PC-9 (cell line): ENCODE data around the gene WFIKKN1. TPM values are rescaled to one million over a fixed set of nuclear protein-coding genes. Genes with fewer than 3 reads are reported as not detected.

Source experiments
- BruUV-seq: library from RNA; stranded (reverse); fragments of 400-500 nt; replicated peaks from 2 replicates; lab custom pipeline; 2021; lab: Mats Ljungman, UMichigan
- CTCF ChIA-PET: fragments of 300-600 bp; sonication (Branson Sonifier 250); formaldehyde crosslinking; loops from one replicate; lab custom pipeline; 2022; ENCODE audit warnings: antibody characterized with exemption; lab: Charles Lee
- POLR2A ChIA-PET: fragments of 300-600 bp; sonication (Branson Sonifier 250); formaldehyde crosslinking; loops from one replicate; lab custom pipeline; 2022; ENCODE audit warnings: antibody characterized with exemption; ENCODE audit not compliant: unreplicated experiment; lab: Charles Lee
- DNase-seq, 2 experiments: peaks; one replicate each; pipeline versions ENCODE4 v3.0.0 to v3.0.0-alpha.2; 2015 to 2022; ENCODE audit warnings: mixed read lengths in 1 of 2
- H2AFZ ChIP-seq: fragments of 200-600 bp; sonication (generic); 2 replicates; pipeline ENCODE4 v1.8.1; 2017; ENCODE audit warnings: antibody characterized with exemption
- H3F3A ChIP-seq: fragments of 200-600 bp; sonication (generic); 2 replicates; pipeline ENCODE4 v1.8.1; 2017; ENCODE audit warnings: antibody characterized with exemption, mild to moderate bottlenecking, low read depth; ENCODE audit not compliant: insufficient read depth
- H3K27ac ChIP-seq: fragments of 200-600 bp; sonication (generic); 2 replicates; pipeline ENCODE4 v1.6.1; 2016; ENCODE audit warnings: mixed run types
- H3K27me3 ChIP-seq: fragments of 200-600 bp; sonication (generic); 2 replicates; pipeline ENCODE4 v1.6.1; 2016; ENCODE audit warnings: low read depth, mixed run types; ENCODE audit not compliant: insufficient read depth
- H3K36me3 ChIP-seq: fragments of 200-600 bp; sonication (generic); 2 replicates; pipeline ENCODE4 v1.6.1; 2016; ENCODE audit warnings: low read depth, mixed run types
- H3K4me1 ChIP-seq: fragments of 200-600 bp; sonication (generic); replicated peaks from 2 replicates; pipeline ENCODE4 v1.6.1; 2016; ENCODE audit warnings: mixed run types; ENCODE audit not compliant: insufficient read depth
- H3K4me2 ChIP-seq: fragments of 200-600 bp; sonication (generic); 2 replicates; pipeline ENCODE4 v1.6.1; 2017; ENCODE audit warnings: mixed run types
- H3K4me3 ChIP-seq: fragments of 200-600 bp; sonication (generic); 2 replicates; pipeline ENCODE4 v1.6.1; 2016; ENCODE audit warnings: mixed run types
- H3K79me2 ChIP-seq: fragments of 200-600 bp; sonication (generic); 2 replicates; pipeline ENCODE4 v1.6.1; 2017; ENCODE audit warnings: low read depth, mixed run types
- H3K9me2 ChIP-seq: fragments of 200-600 bp; sonication (generic); 2 replicates; pipeline ENCODE4 v1.8.1; 2017; ENCODE audit warnings: mild to moderate bottlenecking; ENCODE audit not compliant: insufficient read depth
- H3K9me3 ChIP-seq: fragments of 200-600 bp; sonication (generic); 2 replicates; pipeline ENCODE4 v1.8.1; 2016; ENCODE audit warnings: low read depth; ENCODE audit not compliant: insufficient read depth
- H4K20me1 ChIP-seq: fragments of 200-600 bp; sonication (generic); 2 replicates; pipeline ENCODE4 v1.8.1; 2017; ENCODE audit not compliant: insufficient read depth
- EZH2 ChIP-seq: fragments of 200-600 bp; sonication (generic); IDR thresholded peaks from 2 replicates; pipeline ENCODE4 v1.8.0; 2017; ENCODE audit warnings: antibody characterized with exemption, low read depth
- intact Hi-C: fragments of 100-400 bp; cut with micrococcal nuclease; formaldehyde crosslinking; loops from one replicate; pipeline ENCODE4 v1.10.0; 2022; ENCODE audit not compliant: unreplicated experiment
- total RNA-seq: library from RNA; stranded (reverse); gene quantifications from 2 replicates; pipeline ENCODE4 v1.2.3, GENCODE V29; 2021
- TF ChIP-seq, protein P1 (sequence below): fragments of 200-600 bp; sonication (generic); conservative IDR thresholded peaks from 2 replicates; pipeline ENCODE4 v1.6.1; 2017; ENCODE audit warnings: mixed run types, antibody characterized with exemption, mild to moderate bottlenecking, moderate library complexity

The WFIKKN1 gene
- total RNA-seq, 1 experiment from 2014 or later, result 6.9 TPM

GRCh38 chr16:671353-672131 is 40.8 kb downstream of the WFIKKN1 start:
- DNase-seq, result no peak
- intact Hi-C loops, result no loop called here
- no peak for TF ChIP-seq EZH2
- TF ChIP-seq, protein P1, sequence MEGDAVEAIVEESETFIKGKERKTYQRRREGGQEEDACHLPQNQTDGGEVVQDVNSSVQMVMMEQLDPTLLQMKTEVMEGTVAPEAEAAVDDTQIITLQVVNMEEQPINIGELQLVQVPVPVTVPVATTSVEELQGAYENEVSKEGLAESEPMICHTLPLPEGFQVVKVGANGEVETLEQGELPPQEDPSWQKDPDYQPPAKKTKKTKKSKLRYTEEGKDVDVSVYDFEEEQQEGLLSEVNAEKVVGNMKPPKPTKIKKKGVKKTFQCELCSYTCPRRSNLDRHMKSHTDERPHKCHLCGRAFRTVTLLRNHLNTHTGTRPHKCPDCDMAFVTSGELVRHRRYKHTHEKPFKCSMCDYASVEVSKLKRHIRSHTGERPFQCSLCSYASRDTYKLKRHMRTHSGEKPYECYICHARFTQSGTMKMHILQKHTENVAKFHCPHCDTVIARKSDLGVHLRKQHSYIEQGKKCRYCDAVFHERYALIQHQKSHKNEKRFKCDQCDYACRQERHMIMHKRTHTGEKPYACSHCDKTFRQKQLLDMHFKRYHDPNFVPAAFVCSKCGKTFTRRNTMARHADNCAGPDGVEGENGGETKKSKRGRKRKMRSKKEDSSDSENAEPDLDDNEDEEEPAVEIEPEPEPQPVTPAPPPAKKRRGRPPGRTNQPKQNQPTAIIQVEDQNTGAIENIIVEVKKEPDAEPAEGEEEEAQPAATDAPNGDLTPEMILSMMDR, result no peak
- ChIA-PET POLR2A (interaction anchor here (0.6 kb wide), 1 partner anchor 37 kb away, joined by 4 read pairs; no protein-coding TSS in a partner anchor), CTCF (interaction anchor here (0.6 kb wide), 1 partner anchor 334 kb away, joined by 6 read pairs; no protein-coding TSS in a partner anchor)
- Histone ChIP-seq H3K36me3 (no peaks in the 10 kb centered on the region), H4K20me1 (no peaks in the 10 kb centered on the region; the same call in 1 of the 2 replicates), H3K9me3 (no peaks in the 10 kb centered on the region), H3K9me2 (no peaks in the 10 kb centered on the region), H3K27me3 (no peaks in the 10 kb centered on the region), H3K4me3 (no peak overlapping the region), H3K4me2 (no peak overlapping the region), H3F3A (peaks cover 16% of the 10 kb centered on the region; the same call in 1 of the 2 replicates), H3K27ac (no peak overlapping the region), H3K79me2 (peaks cover 21% of the 10 kb centered on the region), H3K4me1 (peaks cover 9% of the 10 kb centered on the region; the same call in 1 of the 2 replicates), H2AFZ (no peak overlapping the region)
- no TSS peak for BruUV-seq

GRCh38 chr16:672371-672770 is 41.6 kb downstream of the WFIKKN1 start:
- no peak overlapping the region for H3K4me3 ChIP-seq
- POLR2A ChIA-PET, result interaction anchor here (0.5 kb wide), 1 partner anchor 633 kb away, joined by 4 read pairs; no protein-coding TSS in a partner anchor
- H3K79me2 ChIP-seq, result peaks cover 21% of the 10 kb centered on the region
- H3K9me2 ChIP-seq, result no peaks in the 10 kb centered on the region
- no peak overlapping the region for H3K27ac ChIP-seq
- CTCF ChIA-PET, result no interaction called here
- intact Hi-C loops, result no loop called here
- no peaks in the 10 kb centered on the region for H3K36me3 ChIP-seq
- H3K4me1 ChIP-seq, result peaks cover 9% of the 10 kb centered on the region; the same call in 1 of the 2 replicates
- TF ChIP-seq, protein P1, result no peak
- no peak for TF ChIP-seq EZH2
- no peak overlapping the region for H2AFZ ChIP-seq
- H4K20me1 ChIP-seq, result no peaks in the 10 kb centered on the region; the same call in 1 of the 2 replicates
- DNase-seq, result no peak
- BruUV-seq, result no TSS peak
- no peaks in the 10 kb centered on the region for H3K27me3 ChIP-seq
- peaks cover 9% of the 10 kb centered on the region; the same call in 1 of the 2 replicates for H3F3A ChIP-seq
- no peaks in the 10 kb centered on the region for H3K9me3 ChIP-seq
- no peak overlapping the region for H3K4me2 ChIP-seq

GRCh38 chr16:672851-673250 is 42.1 kb downstream of the WFIKKN1 start:
- no peaks in the 10 kb centered on the region for H3K9me2 ChIP-seq
- H2AFZ ChIP-seq, result no peak overlapping the region
- peaks cover 5% of the 10 kb centered on the region; the same call in 1 of the 2 replicates for H3K4me1 ChIP-seq
- TF ChIP-seq, protein P1, result no peak
- no peak for TF ChIP-seq EZH2
- peaks cover 21% of the 10 kb centered on the region for H3K79me2 ChIP-seq
- intact Hi-C loops, result no loop called here
- ChIA-PET CTCF (no interaction called here), POLR2A (no interaction called here)
- BruUV-seq, result no TSS peak
- no peaks in the 10 kb centered on the region for H3K36me3 ChIP-seq
- no peak for DNase-seq
- H3K4me2 ChIP-seq, result no peak overlapping the region
- H3K27ac ChIP-seq, result no peak overlapping the region
- no peaks in the 10 kb centered on the region for H3K27me3 ChIP-seq
- H4K20me1 ChIP-seq, result no peaks in the 10 kb centered on the region; the same call in 1 of the 2 replicates
- H3K9me3 ChIP-seq, result no peaks in the 10 kb centered on the region
- H3F3A ChIP-seq, result peaks cover 6% of the 10 kb centered on the region; the same call in 1 of the 2 replicates
- no peak overlapping the region for H3K4me3 ChIP-seq
